Activated CD4-positive, CD25-positive, alpha-beta regulatory T cell (primary cell): ENCODE measurements around the gene SESTD1.
A peak's percentile ranks its signal among the peaks of the same experiment; 100 is the strongest.
"Not testable (repeated sequence)": the region's sequence is repeated elsewhere in the genome, so short reads cannot be mapped to it uniquely, and the experiment has no call there.

Source experiments
- DNase-seq, 4 experiments: peaks; one replicate each; lab custom pipeline; 2025; lab: John Stamatoyannopoulos, UW

Gene SESTD1

DNA sequence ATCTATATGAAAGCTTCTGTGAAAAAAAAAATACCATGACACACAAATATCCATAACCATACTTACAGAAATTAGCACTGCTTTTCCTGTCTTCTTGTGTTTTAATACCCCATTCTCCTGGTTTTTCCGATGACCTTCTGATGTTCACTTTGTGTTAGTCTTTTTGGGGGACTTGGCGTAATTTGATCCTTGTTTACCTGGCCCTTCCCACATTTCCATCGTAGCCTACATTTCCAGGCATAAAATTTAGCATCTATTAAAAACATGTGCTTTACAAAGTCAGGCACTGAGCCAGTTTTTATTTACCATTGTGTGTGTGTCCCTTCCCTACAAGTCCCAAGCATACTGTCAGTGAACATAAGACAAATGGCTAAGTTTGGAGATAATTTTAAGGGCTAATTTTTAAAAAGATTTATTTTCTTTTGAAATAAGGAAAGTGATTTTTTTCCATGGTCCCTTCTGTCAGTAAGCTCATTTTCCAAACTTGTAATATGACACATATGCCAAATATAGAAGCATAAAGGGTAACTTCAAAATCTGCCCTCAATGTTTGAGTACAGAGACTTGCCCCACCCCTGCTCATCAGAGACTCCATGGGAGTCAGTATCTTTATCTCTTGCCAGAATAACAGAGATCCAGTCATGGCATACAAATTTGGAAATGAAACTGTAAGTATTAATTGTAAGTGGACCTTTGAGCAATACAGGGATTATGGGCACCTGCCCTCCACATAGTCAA is 27.3 kb downstream of the SESTD1 start:
- no peak for DNase-seq

DNA sequence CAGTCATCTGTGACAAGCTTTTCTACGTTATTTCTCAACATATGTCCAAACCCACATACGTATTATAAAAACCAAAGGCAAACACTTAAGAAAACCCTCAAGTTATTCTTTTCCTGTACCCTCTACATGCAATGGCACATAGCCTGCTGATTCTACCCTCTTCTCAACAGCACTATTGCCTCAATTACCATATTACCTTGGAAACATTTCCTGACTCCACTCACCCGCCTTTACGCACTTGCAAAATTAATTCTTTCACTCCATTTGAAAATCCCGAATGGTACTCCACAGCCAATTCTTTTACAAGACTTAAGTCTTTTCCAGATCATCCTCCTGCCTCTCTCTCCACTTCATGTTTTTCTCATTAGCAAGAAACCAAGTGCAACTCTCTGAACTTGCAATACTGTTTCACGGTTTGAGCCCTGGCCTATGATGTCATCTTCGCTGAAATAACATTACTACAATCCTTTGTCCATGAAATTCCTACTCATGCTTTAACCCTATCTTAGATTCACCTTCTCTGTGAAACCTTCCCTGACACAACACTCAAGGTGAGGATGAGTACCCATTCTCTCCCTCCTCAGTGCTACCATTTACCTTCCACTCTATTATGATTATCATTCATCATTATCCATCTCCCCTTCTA is 29.0 kb downstream of the SESTD1 start:
- no peak for DNase-seq

DNA sequence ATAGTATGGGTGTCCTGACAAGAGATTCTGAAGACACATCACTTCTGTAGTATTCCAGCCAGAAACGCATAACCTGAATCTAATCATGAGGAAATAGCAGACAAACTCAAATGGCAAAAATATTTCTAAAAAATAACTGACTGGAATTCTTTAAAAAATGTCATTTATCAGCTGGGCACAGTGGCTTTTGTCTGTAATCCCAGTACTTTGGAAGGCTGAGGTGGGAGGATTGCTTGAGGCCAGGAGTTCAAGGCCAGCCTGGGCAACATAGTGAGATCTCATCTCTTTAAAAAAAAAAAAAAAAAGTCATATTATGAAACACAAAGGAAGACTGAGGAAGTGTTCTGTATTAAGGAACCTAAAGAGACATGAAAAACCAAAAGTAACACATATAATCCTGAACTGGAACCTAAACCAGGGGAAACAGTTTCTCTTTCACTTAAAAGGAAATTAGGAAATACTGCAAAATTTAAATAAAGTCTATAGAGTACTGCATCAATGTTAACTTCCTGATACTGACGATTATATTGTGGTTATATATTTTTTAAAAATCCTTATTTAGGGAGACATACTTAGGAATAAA is 29.9 kb downstream of the SESTD1 start:
- DNase-seq, result no peak

DNA sequence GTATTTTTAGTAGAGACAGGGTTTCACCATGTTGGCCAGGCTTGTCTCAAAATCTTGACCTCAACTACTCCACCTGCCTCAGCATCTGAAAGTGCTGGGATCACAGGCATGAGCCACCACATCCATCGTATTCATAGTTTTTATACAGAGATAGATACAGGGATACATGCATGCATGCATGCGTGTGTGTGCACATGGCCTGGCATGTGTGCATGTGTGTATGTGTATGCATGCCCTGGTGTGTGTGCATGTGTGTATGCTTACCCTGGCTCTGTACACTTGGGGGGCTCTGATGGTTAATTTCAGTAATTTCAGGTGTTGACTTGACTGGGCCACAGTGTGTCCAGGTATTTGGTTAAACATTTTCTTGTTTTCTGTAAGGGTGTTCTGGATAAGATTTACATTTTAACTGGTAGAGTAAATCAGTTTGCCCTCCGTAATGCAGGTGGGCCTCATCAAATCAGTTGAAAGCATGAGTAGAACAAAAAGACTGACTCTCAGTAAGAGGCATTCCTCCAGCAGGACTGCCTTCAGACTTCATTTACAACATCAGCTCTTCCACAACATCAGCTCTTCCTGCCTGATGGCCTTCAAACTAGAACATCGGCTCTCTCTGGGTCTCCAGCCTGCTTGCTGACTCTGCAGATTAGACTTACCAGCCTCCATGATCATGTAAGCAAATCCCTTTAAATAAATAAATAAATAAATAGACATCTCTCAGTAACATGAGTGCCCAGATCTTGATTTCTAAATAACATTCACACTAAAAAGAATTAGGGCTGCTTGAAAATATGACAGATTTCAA is 30.8 kb downstream of the SESTD1 start:
- no peak for DNase-seq

DNA sequence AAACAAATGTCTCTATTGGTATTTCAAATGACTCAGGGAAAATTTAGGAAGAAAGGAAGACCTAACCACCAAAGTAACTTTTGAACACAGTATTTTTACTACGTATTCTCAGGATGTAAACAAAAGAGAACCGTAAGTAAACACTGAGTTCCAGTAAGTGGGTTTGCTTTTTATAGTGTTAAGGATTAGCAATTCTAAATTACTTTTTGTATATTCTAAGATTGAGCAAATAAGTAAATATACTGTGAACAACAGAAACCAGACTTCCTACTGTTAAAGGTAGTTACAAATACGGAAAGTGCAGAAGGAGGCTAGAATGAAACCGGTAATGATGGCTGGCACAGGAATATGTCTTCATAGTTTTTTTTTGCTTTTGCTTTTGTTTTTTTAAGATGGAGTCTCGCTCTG is 31.5 kb downstream of the SESTD1 start:
- DNase-seq, result no peak

DNA sequence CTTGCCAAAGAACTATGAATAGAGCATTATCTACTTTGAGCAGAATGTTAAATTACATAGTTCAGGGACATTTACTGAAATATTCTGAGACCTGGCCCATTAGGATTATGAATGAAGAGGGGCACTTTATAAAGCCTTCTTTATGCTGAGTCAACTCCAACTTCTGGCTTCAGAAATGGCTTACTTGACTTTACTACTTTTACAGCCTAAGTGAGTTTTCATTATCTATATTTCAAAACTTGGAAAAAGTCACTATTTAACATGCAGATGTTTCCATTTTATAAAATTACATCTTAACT is 37.7 kb downstream of the SESTD1 start:
- no peak for DNase-seq

DNA sequence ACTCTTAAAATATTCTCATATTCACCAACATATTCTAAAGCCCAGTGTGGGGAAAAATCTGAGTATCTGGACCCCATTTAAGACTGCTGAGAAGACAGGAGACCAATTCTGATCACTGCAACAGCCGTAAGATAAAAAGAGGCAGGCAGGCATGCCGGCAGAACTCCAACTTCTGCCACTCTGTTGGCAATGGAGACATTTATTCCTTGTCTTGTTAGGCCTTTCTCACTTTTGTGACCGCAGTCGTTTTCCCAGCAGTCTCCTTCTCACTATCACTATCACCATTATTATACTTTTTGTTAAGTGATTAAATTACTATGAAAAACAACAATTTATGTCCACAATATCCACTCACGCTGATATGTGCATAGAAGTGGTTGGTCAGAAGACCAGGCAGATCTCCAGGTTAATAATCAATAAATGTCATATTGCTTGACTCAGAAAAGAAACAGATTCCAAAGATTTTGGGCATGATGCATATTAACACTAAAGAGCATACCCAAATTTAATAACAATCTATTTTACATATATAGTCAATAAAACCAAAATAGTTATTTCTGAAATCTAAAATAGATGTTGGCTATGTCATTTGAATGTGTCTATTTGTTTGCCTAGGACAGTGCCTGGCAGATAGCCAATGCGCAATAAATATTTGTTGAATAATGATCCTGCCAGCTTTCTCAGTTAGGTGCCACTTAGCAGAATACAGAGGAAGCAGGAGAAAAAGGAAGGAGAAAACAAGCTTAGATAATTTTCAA is 38.2 kb downstream of the SESTD1 start:
- DNase-seq, result no peak

DNA sequence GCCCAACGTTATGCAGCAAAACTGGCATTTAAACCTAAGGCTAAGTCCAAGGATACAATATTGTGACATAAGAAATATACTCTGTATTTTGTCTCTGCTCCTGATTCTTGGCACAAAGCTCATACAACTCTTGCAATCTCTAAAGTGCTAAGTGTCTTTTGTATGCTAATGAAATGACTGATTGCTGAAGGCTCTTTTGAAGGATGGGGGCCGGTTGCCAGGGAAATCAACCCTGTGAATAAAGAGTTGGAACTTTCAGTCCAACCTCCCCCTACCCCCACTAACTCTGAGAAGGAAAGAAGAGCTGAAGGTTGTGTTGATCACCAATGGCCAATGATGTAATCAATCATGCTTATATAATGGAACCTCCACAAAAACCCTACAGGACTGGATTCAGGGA is 40.3 kb downstream of the SESTD1 start:
- no peak for DNase-seq

DNA sequence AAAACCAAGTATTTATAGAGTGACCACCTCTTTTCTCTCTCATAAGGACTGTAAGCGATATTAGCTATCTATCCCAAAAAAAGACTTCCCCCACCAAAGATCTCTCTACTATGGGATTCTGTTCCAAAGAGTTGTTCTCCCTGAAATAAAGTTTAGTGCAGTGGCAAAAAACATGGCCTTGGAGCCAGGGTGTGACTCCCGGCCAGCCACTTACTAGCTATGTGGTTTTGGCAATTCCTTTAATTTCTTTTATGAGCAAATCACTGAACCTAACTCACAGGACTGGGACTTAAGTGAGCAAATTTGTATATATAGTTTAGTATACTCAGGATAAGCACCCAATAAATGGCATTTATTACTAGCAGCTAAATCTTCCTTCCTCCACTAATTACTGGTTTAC is 42.6 kb downstream of the SESTD1 start:
- DNase-seq, result no peak

DNA sequence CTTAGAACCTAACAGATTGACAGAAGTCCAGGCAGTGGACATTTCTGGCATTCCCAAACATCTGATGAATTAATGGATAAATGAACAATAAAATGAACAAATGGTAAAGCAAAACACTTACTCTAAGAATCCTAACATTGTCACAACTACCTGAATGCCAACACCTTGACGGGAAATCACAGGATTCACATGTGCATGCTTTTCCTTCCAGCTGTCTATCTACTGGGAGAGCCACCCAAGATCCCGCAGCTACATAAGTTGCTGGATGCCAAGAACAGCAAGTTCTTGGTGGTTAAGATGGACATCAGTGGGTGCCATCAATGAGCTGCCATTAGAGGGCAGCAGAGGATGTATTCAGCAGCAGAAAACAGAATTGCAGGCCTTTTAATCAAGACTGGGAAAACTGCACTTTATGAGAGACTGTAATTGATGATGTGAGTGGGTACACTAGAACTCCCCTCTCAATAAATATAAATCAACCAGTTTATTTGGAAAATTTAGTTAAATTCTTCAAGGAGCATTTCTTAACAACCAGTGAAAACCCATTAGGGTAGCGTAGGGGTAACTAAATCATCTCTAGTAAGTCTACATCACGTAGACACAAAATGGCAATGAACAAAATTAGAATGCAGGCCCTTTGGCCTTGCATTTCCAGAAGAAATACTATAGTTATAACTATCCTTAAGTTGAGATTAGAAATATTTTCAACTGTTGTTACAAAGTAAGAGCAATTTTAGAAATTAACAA is 45.6 kb downstream of the SESTD1 start:
- peak; percentile 14 to 32 (median 22) for DNase-seq

DNA sequence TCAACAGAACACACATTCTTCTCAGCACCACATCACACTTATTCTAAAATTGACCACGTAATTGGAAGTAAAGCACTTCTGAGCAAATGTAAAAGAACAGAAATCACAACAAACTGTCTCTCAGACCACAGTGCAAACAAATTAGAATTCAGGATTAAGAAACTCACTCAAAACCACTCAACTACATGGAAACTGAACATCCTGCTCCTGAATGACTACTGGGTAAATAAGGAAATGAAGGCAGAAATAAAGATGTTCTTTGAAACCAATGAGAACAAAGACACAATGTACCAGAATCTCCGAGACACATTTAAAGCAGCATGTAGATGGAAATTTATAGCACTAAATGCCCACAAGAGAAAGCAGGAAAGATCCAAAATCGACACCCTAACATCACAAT is 50.0 kb downstream of the SESTD1 start:
- not testable (repeated sequence) for DNase-seq

DNA sequence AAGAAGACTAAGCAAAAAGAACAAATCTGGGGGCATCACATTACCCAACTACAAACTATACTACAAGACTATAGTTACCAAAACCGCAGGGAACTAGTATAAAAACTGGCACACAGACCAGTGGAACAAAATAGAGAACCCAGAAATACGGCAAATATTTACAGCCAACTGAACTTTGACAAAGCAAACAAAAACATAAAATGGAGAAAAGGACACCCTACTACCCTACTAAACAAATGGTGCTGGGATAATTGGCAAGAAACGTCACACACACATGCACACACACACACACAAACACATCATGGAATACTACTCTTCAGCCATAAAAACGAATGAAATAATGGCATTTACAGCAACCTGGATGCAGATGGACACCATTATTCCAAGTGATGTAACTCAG is 53.3 kb downstream of the SESTD1 start:
- DNase-seq, result no peak

DNA sequence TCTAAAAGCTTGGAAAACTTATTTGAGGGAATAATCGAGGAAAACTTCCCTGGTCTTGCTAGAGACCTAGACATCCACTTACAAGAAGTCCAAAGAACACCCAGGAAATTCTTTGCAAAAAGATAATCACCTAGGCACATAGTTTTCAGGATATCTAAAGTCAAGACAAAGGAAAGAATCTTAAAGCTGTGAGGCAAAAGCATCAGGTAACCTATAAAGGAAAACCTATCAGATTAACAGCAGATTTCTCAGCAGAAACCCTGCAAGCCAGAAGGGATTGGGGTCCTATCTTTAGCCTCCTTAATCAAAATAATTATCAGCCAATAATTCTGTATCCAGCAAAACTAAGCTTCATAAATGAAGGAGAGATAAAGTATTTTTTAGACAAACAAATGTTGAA is 56.4 kb downstream of the SESTD1 start:
- DNase-seq, result not testable (repeated sequence)

DNA sequence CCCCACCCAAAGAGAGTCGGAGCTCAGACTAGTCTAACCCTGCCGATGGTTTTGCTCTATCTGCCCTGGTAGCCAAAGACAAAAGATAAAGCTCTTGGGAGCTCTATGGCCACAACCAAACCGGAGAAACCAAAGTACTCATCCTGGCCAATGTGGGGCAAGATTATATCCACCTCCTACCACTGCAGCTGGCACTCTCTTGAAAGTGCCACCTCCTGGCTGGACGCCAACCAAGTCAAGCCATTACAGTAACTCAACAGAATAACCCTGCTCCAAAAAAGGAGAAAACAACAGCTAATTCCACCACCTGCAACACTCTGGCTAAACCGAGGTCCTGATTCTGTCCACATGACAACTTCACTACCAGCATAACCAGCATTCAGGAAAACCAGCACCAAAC is 57.6 kb downstream of the SESTD1 start:
- no peak for DNase-seq

DNA sequence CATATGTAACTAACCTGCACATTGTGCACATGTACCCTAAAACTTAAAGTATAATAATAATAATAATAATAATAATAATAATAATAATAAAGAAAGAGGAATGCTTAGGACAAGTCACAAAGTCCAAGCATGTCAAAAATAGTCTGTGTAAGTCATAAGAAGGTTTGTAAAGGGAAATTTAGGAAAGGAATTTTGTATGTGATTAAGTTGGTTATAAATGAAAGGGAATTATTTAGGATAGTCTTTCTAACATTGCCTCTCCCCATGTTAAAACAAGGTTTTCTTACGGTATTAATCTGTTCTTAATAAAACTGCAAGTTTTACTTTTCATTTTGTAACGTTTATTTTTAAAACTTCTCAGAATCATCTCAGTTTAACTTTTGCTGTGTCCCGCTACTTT is 62.8 kb downstream of the SESTD1 start:
- DNase-seq, result no peak

DNA sequence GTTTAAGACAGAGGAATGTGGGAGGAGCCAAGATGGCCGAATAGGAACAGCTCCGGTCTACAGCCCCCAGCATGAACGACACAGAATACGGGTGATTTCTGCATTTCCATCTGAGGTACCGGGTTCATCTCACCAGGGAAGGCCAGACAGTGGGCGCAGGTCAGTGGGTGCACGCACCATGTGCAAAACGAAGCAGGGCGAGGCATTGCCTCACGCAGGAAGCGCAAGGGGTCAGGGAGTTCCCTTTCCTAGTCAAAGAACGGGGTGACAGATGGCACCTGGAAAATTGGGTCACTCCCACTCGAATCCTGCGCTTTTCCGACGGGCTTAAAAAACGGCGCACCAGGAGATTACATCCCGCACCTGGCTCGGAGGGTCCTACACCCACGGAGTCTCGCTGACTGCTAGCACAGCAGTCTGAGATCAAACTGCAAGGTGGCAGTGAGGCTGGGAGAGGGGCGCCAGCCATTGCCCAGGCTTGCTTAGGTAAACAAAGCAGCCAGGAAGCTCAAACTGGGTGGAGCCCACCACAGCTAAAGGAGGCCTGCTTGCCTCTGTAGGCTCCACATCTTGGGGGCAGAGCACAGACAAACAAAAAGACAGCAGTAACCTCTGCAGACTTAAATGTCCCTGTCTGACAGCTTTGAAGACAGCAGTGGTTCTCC is 68.6 kb downstream of the SESTD1 start:
- DNase-seq, result not testable (repeated sequence)

DNA sequence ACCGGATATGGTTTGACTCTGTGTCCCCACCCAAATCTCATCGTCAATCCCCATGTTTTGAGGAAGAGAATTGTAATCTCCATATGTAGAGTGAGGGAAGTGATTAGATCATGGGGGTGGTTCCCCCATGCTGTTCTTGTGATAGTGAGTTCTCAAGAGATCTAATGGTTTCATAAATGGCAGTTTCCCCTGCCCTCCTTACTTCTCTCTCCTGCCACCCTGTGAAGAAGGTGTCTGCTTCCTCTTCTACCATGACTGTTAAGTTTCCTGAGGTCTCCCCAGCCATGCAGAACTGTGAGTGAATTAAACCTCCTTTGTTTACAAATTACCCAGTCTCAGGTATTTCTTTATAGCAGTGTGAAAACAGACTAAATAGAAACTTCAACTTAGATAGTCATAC is 69.5 kb downstream of the SESTD1 start:
- DNase-seq, result no peak

DNA sequence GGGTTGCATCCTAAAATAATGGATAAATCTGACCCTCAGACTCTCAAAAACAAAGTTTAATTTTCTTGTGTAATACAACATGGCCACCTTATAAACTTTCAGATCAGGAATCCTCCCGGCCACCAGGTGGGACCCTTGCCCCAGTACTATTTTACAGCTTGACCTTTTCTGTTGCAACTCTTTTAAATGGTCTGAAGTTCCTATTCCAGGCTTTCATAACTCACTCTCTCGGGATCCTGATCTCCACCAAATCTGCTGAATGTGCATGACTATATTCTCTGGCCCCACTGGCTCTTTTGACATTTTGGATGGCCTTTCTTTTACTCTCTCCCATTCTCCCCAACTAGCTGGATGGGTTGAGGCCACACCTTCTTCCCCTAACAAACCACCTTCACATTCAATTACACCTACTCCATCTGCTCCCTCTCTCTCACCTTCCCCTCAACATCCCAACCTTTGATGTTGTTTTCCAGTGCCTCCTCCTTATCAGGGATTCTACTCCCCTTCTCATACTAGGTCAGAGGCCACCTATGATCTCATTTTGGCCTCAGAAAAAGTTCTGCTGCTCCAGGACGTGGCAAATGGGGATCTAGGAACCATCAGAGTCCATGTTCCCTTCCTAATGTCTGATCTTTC is 70.8 kb downstream of the SESTD1 start:
- no peak for DNase-seq

DNA sequence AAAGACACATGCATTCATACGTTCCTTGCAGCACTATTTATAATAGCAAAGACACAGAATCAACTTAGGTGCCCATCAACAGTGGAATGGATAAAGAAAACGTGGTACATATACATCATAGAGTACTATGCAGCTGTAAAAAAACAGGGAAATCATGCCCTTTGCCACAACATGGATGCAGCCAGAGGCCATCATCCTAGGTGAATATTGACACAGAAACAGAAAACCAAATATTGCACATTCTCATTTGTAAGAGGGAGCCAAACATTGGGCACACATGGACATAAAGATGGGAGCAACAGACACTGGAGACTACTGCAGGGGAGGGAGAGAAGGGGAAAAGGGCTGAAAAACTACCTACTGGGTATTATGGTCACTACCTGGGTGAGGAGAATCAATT is 73.5 kb downstream of the SESTD1 start:
- no peak for DNase-seq

DNA sequence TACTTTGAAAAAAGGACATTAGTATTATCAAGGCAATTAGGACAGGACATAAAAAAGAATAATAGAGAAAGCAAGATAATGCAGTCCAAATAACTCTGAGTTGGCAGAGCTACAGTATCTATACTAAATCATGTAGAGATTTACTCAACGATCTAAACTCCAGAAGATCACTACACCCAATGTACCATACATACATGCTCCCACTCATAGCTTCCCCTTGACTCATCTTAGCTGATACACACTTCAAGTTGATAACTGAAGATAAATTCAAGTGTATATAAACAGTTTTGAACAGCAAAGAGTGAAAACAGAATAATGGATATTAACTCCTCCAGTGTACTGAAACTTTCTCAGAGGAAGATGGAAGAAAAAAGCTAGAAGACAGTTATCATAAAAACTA is 78.5 kb downstream of the SESTD1 start:
- DNase-seq, result no peak
